MG63 (cell line): ENCODE measurements around the gene TRAPPC5. TPM values are rescaled to one million over a fixed set of nuclear protein-coding genes. Genes with fewer than 3 reads are reported as not detected.

Experiments used
- DNase-seq: peaks from one replicate; pipeline ENCODE4 v3.0.0-alpha.2; 2020
- H3K27me3 ChIP-seq: fragments of 250-450 bp; sonication (Bioruptor Pico); 2 replicates; pipeline ENCODE4 v1.5.1; 2020; ENCODE audit warnings: mild to moderate bottlenecking, moderate library complexity
- H3K36me3 ChIP-seq: fragments of 250-450 bp; sonication (Bioruptor Pico); 2 replicates; pipeline ENCODE4 v1.5.1; 2020; ENCODE audit warnings: mild to moderate bottlenecking, moderate library complexity
- H3K4me3 ChIP-seq: fragments of 250-450 bp; sonication (Bioruptor Pico); 2 replicates; pipeline ENCODE4 v1.5.1; 2020; ENCODE audit warnings: mild to moderate bottlenecking, moderate library complexity
- H3K9me3 ChIP-seq: fragments of 250-450 bp; sonication (Bioruptor Pico); 2 replicates; pipeline ENCODE4 v1.5.1; 2020; ENCODE audit warnings: mild to moderate bottlenecking, moderate library complexity
- total RNA-seq: library from RNA; depleted of rRNA; stranded (reverse); fragments of >200 nt; shearing (Covaris generic); gene quantifications from 2 replicates; pipeline ENCODE4 v1.2.3, GENCODE V29; 2014; ENCODE audit warnings: low replicate concordance

The TRAPPC5 gene
- total RNA-seq, 1 experiment from 2014 or later = 202 TPM

DNA sequence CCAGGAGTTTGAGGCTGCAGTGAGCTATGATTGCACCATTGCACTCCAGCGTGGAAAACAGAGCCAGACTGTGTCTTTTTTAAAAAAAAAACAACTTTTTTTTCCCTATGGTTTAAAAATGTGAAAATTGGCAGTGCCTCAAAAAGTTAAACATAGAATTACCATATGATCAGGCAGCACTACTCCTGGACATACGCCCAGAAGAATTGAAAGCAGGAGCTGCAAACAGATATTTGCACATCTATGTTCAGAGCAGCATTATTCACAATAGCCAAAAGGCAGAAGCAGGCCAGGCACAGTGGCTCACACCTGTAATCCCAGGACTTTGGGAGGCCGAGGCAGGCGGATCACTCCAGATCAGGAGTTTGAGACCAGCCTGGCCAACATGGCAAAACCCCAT is 15.6 kb upstream of the TRAPPC5 start:
- DNase-seq = no peak
- Histone ChIP-seq H3K9me3 (no peaks in the 10 kb centered on the region), H3K4me3 (no peak overlapping the region), H3K36me3 (no peaks in the 10 kb centered on the region), H3K27me3 (peaks cover 59% of the 10 kb centered on the region)

GRCh38 chr19:7668842-7669241 is 11.8 kb upstream of the TRAPPC5 start, which contains the start of gene RETN:
TSS of gene RETN (plus strand) at chr19:7669049. CDS start at chr19:7669327, 278 bp downstream.
- no peak within 1 kb of the TSS for H3K4me3 ChIP-seq
- no peaks in the 10 kb centered on the region for H3K36me3 ChIP-seq
- peaks cover 61% of the 10 kb centered on the region for H3K27me3 ChIP-seq
- DNase-seq = no peak
- H3K9me3 ChIP-seq = peaks cover 7% of the 10 kb centered on the region

DNA sequence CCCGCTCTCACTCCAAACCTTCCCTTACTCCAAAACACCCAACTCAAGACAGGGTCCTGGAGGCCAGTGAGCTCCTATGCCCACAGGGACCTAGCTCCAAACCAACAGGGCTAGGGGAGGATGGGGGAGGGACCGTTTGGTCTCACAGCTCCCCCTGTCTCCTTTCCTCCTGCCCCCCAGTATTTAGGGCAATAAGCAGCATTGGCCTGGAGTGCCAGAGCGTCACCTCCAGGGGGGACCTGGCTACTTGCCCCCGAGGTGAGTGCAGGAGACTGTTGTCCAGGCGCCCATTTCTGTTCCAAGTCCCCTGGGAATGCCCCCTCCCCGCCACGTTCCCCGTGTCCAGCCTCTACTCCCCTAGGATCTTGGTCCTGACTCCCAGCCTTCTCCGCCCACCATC is 11.0 kb upstream of the TRAPPC5 start:
- no peak overlapping the region for H3K4me3 ChIP-seq
- H3K36me3 ChIP-seq = no peaks in the 10 kb centered on the region
- H3K9me3 ChIP-seq = peaks cover 13% of the 10 kb centered on the region
- DNase-seq = no peak
- H3K27me3 ChIP-seq = peaks cover 58% of the 10 kb centered on the region

GRCh38 chr19:7670150-7670783 is 10.4 kb upstream of the TRAPPC5 start:
- Histone ChIP-seq H3K27me3 (peaks cover 60% of the 10 kb centered on the region), H3K9me3 (peaks cover 13% of the 10 kb centered on the region), H3K4me3 (0 out of 2 replicates have a peak overlapping the region, but pooled peaks have one; percentile 15), H3K36me3 (no peaks in the 10 kb centered on the region)
- DNase-seq = peak; percentile 31

DNA sequence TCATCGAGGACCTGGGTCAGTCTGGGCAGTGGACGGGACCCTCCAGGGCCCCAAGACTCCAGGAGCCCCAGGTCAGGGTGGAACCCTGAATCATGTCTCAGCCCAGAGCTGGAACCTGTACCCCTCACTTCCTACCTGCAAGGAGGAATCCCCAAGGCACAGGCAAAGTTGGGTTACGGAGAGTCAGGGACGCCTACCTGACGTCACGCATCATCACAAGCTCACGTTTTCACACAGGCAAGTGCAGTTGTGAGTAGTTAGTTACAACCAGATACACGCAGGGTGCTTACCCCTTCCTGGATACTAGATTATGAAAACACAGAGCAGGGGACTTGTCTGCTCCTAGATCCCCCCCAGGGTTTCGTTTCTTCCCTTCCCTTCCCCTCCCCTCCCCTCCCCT is 9.8 kb upstream of the TRAPPC5 start:
- Histone ChIP-seq H3K36me3 (no peaks in the 10 kb centered on the region), H3K9me3 (peaks cover 14% of the 10 kb centered on the region), H3K4me3 (no peak overlapping the region), H3K27me3 (peaks cover 62% of the 10 kb centered on the region)
- DNase-seq = no peak

- no peak for DNase-seq
- Histone ChIP-seq H3K9me3 (peaks cover 14% of the 10 kb centered on the region), H3K4me3 (no peak overlapping the region), H3K36me3 (no peaks in the 10 kb centered on the region), H3K27me3 (peaks cover 80% of the 10 kb centered on the region)
Observed at GRCh38 chr19:7672522-7672921, 8.1 kb upstream of the TRAPPC5 start.

DNA sequence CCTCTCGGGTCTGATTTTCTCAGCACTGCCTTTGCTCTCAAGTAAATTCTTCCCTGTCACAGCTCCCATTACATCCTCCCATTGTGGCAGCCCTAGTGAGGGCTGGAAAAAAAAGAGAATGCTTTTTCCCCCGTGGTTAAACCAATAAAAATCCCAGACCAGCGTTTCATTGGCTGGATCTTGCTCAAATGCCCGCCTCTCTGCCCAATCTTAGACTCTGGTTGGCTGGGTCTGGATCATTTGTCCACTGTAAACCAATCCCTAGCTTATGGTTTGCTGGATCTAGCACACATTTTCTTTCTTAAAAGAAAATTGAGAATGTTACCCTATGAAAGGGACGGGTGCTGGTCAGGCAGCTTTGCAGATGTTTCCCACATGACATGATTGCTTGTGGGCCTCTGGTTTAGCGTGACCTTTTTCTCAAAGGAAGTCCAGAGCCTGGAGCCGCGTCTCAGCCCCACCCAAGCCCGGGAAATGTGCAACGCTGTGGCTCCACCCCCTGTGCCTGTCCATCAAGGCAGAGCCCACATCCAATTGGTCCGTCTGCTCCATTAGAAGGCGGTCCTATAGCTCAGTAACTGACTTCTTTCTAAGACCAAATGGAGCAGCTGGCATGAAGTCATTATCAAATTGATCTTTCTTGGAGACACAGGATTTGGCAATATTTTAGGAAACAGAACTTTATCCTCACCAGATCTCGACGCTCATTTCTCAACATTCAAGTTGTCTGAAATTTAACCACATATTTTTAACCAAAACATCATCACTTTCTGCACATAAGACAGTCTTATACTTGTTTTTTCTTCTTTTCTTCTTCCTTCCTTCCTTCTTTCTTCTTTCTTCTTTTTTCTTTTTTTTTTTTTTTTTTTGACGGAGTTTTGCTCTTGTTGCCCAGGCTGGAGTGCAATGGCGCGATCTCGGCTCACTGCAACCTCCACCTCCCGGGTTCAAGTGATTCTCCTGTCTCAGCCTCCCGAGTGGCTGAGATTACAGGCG is 6.3 kb upstream of the TRAPPC5 start:
- H3K4me3 ChIP-seq = no peak overlapping the region
- DNase-seq = peak; percentile 72
- H3K36me3 ChIP-seq = no peaks in the 10 kb centered on the region
- peaks cover 78% of the 10 kb centered on the region for H3K27me3 ChIP-seq
- H3K9me3 ChIP-seq = peaks cover 14% of the 10 kb centered on the region

- Histone ChIP-seq H3K4me3 (no peak overlapping the region), H3K27me3 (peaks cover 71% of the 10 kb centered on the region), H3K9me3 (peaks cover 14% of the 10 kb centered on the region), H3K36me3 (no peaks in the 10 kb centered on the region)
- no peak for DNase-seq
Observed at GRCh38 chr19:7676376-7676775, 4.3 kb upstream of the TRAPPC5 start.

DNA sequence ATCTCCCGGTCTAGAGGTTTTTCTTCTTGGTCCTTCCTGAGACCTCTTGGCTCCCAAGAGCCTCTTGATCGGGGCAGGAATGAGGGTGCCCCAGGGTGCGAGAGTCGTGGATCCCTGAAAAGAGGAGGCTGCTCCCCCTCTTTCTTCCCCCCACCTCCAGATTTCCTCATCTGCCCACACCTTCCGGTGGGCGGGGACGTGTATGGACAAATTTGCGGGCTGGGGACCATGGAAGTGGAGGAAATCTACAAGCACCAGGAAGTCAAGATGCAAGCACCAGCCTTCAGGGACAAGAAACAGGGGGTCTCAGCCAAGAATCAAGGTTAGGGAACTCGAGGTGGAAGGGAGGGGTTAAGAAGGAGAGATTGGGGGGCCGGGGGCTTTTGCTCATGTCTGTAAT is 3.8 kb upstream of the TRAPPC5 start, which contains the start of gene MCEMP1:
Gene MCEMP1 (plus strand): TSS at position 237 of the 400 bp plus-strand sequence. CDS start 31 bp downstream, at position 268.
- no peak within 1 kb of the TSS for H3K4me3 ChIP-seq
- H3K9me3 ChIP-seq = peaks cover 14% of the 10 kb centered on the region
- no peaks in the 10 kb centered on the region for H3K36me3 ChIP-seq
- DNase-seq = no peak
- H3K27me3 ChIP-seq = peaks cover 66% of the 10 kb centered on the region

- peaks cover 57% of the 10 kb centered on the region for H3K27me3 ChIP-seq
- H3K36me3 ChIP-seq = peaks cover 5% of the 10 kb centered on the region
- H3K9me3 ChIP-seq = peaks cover 14% of the 10 kb centered on the region
- DNase-seq = no peak
- H3K4me3 ChIP-seq = no peak overlapping the region
Observed at GRCh38 chr19:7677669-7678311, 2.8 kb upstream of the TRAPPC5 start.

- Histone ChIP-seq H3K9me3 (peaks cover 4% of the 10 kb centered on the region), H3K36me3 (peaks cover 19% of the 10 kb centered on the region), H3K27me3 (peaks cover 46% of the 10 kb centered on the region), H3K4me3 (no peak overlapping the region)
- DNase-seq = no peak
Observed at GRCh38 chr19:7678971-7679751, 1.5 kb upstream of the TRAPPC5 start.

GRCh38 chr19:7679771-7680605 is 645 bp upstream of the TRAPPC5 start:
- peaks cover 20% of the 10 kb centered on the region for H3K36me3 ChIP-seq
- peaks cover 2% of the 10 kb centered on the region; the same call in 1 of the 2 replicates for H3K9me3 ChIP-seq
- peaks cover 46% of the 10 kb centered on the region for H3K27me3 ChIP-seq
- no peak for DNase-seq
- peak overlapping the region; percentile 97 for H3K4me3 ChIP-seq

- peaks cover 37% of the 10 kb centered on the region for H3K27me3 ChIP-seq
- peak overlapping the region; percentile 97 for H3K4me3 ChIP-seq
- peak; percentile 64 for DNase-seq
- peaks cover 20% of the 10 kb centered on the region for H3K36me3 ChIP-seq
- no peaks in the 10 kb centered on the region for H3K9me3 ChIP-seq
Observed at GRCh38 chr19:7681340-7682174, 924 bp downstream of the TRAPPC5 start.

- Histone ChIP-seq H3K4me3 (peak overlapping the region; percentile 97; the same call in 1 of the 2 replicates), H3K9me3 (no peaks in the 10 kb centered on the region), H3K27me3 (peaks cover 35% of the 10 kb centered on the region), H3K36me3 (peaks cover 20% of the 10 kb centered on the region)
- DNase-seq = no peak
Observed at GRCh38 chr19:7682175-7682855, 1.7 kb downstream of the TRAPPC5 start.
